Thyroid gland (tissue), 4 donors: Measurements from ENCODE around the gene COCH. TPM values are rescaled to one million over a fixed set of nuclear protein-coding genes. Genes with fewer than 3 reads are reported as not detected.

ENCODE experiments used
- DNase-seq, 2 donors: peaks; one replicate each; pipeline ENCODE4 v3.0.0-alpha.2; 2019
- H3K27ac ChIP-seq, 3 donors: fragments of 200-600 bp; sonication (generic); 1 replicate in 2 of 3; 2 replicates in 1 of 3; pipeline ENCODE4 v1.5.1; 2016 to 2019; ENCODE audit warnings: mild to moderate bottlenecking in 1 of 3, moderate library complexity in 1 of 3
- H3K27me3 ChIP-seq: fragments of 200-600 bp; sonication (generic); one replicate; pipeline ENCODE4 v1.5.1; 2019
- H3K36me3 ChIP-seq, 2 donors: fragments of 200-600 bp; sonication (generic); one replicate each; pipeline ENCODE4 v1.5.1; 2016 to 2019
- H3K4me1 ChIP-seq, 2 donors: fragments of 200-600 bp; sonication (generic); one replicate each; pipeline ENCODE4 v1.5.1; 2017 to 2019
- H3K4me3 ChIP-seq, 3 donors: fragments of 200-600 bp; sonication (generic); replicated peaks in 1 of 3; 1 replicate in 2 of 3; 2 replicates in 1 of 3; pipeline ENCODE4 v1.5.1; 2016; ENCODE audit warnings: mild to moderate bottlenecking in 1 of 3
- H3K9me3 ChIP-seq: fragments of 200-600 bp; sonication (generic); one replicate; pipeline ENCODE4 v1.5.1; 2017
- POLR2A ChIP-seq, 2 donors: fragments of 450-650 bp; IDR thresholded peaks; one replicate each; pipeline ENCODE4 v1.6.1; 2017; ENCODE audit warnings: antibody characterized with exemption in 2 of 2, mild to moderate bottlenecking in 2 of 2, moderate library complexity in 1 of 2
- WGBS, 2 donors: methylation state at CpG; one replicate each; pipeline ENCODE4 v1.1.5; 2017; 5-methylcytosine and 5-hydroxymethylcytosine counted together
- intact Hi-C: fragments of 100-400 bp; cut with DNase I; formaldehyde crosslinking; loops from one replicate; pipeline ENCODE4 v1.15.1; 2023
- total RNA-seq, 4 donors: library from RNA; depleted of rRNA; stranded (reverse); fragments of >200 nt; gene quantifications; one replicate each; pipeline ENCODE4 v1.2.3, GENCODE V29; 2016
- TF ChIP-seq, protein P1 (sequence below), 6 experiments: fragments of 200-600 bp in 3 of 6; fragments of 450-650 bp in 3 of 6; sonication (generic) in 3 of 6; IDR thresholded peaks; one replicate each; pipeline ENCODE4 v1.5.1; 2016 to 2019; ENCODE audit warnings: antibody characterized with exemption in 6 of 6, mild to moderate bottlenecking in 2 of 6, inconsistent platforms in 1 of 6, moderate library complexity in 1 of 6

The COCH gene
- total RNA-seq, 4 donors from 2014 or later = 0.40 to 1.7 (median 1.2) TPM

DNA sequence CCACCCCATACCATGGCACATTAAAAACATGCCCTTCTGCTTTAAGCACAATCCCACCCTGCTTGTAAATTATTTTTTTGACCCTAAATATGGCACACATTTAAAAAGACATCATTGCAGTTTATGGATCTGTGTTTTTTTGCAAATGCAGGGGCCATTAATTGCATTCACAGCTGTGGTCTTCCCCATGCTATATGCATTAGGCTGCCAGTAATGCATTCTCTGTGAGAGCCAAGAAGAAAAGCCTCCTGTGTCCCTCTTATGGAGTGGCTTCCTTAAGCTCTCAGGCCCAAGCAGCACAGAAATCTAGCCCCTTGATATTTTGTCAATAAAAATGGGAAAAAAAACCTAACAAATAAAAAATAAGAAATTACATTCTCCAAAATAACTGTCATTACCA is 20.4 kb upstream of the COCH start:
- no peak for TF ChIP-seq POLR2A (IDR thresholded peaks at IDR 0.05)
- TF ChIP-seq, protein P1, sequence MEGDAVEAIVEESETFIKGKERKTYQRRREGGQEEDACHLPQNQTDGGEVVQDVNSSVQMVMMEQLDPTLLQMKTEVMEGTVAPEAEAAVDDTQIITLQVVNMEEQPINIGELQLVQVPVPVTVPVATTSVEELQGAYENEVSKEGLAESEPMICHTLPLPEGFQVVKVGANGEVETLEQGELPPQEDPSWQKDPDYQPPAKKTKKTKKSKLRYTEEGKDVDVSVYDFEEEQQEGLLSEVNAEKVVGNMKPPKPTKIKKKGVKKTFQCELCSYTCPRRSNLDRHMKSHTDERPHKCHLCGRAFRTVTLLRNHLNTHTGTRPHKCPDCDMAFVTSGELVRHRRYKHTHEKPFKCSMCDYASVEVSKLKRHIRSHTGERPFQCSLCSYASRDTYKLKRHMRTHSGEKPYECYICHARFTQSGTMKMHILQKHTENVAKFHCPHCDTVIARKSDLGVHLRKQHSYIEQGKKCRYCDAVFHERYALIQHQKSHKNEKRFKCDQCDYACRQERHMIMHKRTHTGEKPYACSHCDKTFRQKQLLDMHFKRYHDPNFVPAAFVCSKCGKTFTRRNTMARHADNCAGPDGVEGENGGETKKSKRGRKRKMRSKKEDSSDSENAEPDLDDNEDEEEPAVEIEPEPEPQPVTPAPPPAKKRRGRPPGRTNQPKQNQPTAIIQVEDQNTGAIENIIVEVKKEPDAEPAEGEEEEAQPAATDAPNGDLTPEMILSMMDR (IDR thresholded peaks at IDR 0.05) = no peak
- DNase-seq = no peak
- intact Hi-C loops = no loop called here
- H3K27me3 ChIP-seq = no peaks in the 10 kb centered on the region
- H3K27ac ChIP-seq = no peak overlapping the region
- H3K4me3 ChIP-seq = no peak overlapping the region
- H3K9me3 ChIP-seq = no peaks in the 10 kb centered on the region
- H3K4me1 ChIP-seq = no peaks in the 10 kb centered on the region
- no peaks in the 10 kb centered on the region for H3K36me3 ChIP-seq

DNA sequence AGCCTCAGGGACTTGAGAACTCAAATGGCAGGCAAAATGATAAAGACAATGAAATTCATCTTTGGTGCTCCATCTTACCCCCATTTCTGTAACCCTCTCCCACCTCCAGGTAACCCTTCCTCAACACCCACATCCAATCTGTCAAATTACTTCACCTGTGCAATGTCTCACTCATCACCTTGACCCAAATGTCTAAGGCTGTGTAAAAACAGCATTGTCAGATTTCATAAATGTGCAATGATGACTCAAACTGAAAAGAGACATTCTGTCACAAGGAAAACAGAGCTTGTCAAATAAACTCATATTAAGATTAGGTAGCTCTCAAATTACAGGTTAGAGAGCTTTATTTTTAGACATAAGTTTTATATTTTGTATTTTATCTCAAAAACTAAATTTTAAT is 19.9 kb upstream of the COCH start:
- TF ChIP-seq, protein P1 (IDR thresholded peaks at IDR 0.05) = no peak
- TF ChIP-seq POLR2A (IDR thresholded peaks at IDR 0.05) = no peak
- intact Hi-C loops = no loop called here

GRCh38 chr14:30855345-30856037 is 18.9 kb upstream of the COCH start:
- Histone ChIP-seq H3K27ac (no peak overlapping the region), H3K36me3 (no peaks in the 10 kb centered on the region), H3K9me3 (no peaks in the 10 kb centered on the region), H3K4me3 (no peak overlapping the region), H3K4me1 (no peaks in the 10 kb centered on the region), H3K27me3 (no peaks in the 10 kb centered on the region)
- WGBS, 2 donors = 87 to 92% methylated on average over 6 of the region's 6 CpGs
- TF ChIP-seq, protein P1 (IDR thresholded peaks at IDR 0.05) = no peak
- no peak for TF ChIP-seq POLR2A (IDR thresholded peaks at IDR 0.05)
- no peak for DNase-seq
- intact Hi-C loops = no loop called here

More for the DNA sequence above, 19.9 kb upstream of the COCH start:
- Histone ChIP-seq H3K27ac (no peak overlapping the region), H3K4me1 (no peaks in the 10 kb centered on the region), H3K27me3 (no peaks in the 10 kb centered on the region), H3K4me3 (no peak overlapping the region), H3K36me3 (no peaks in the 10 kb centered on the region), H3K9me3 (no peaks in the 10 kb centered on the region)
- DNase-seq = no peak

DNA sequence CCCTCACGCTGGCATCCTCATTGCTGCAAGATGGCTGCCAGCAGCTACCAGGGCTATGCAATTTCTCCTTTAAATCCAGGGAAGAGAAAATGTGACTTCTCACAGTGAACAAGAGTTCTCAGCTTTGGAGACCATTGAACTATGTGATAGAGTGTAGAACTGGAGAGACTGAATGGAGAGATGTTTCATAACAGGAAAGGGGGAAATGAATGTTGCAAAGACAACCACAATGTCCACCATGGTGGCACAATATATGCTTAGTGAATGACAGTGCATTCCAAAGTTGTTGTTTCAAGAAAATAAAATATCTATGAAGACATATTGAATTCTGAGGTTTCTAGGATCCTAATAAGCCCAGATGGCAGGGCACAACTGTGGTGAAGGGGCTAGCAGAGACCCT is 13.2 kb upstream of the COCH start:
- Histone ChIP-seq H3K27me3 (no peaks in the 10 kb centered on the region), H3K9me3 (no peaks in the 10 kb centered on the region), H3K27ac (no peak overlapping the region), H3K36me3 (no peaks in the 10 kb centered on the region), H3K4me1 (no peaks in the 10 kb centered on the region), H3K4me3 (no peak overlapping the region)
- intact Hi-C loops = no loop called here
- TF ChIP-seq, protein P1 (IDR thresholded peaks at IDR 0.05) = no peak
- no peak for TF ChIP-seq POLR2A (IDR thresholded peaks at IDR 0.05)
- DNase-seq = no peak
- WGBS, 2 donors = 94 to 100% methylated on average over 1 of the region's 1 CpG

DNA sequence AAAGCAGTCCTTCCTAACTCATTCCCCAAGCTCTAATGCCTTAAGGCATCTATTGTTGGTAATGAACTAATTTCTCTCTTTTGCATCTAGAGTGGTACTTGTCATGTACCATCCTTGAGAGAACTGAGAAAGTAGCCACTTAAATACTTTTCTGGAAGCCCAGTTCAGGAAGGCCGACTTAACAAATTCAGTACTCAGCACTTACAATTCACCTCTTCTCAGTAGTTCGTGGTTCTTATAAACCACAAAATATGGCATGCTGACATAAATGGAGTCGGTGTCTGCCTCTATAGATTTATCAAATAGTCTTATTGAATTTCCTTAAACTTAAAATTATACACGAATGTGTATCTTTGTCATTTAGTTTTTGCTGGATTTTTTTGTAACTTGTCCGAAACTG is 9.4 kb upstream of the COCH start:
- Histone ChIP-seq H3K36me3 (no peaks in the 10 kb centered on the region), H3K4me3 (no peak overlapping the region), H3K9me3 (no peaks in the 10 kb centered on the region), H3K27me3 (no peaks in the 10 kb centered on the region), H3K4me1 (no peaks in the 10 kb centered on the region), H3K27ac (no peak overlapping the region)
- intact Hi-C loops = no loop called here
- no peak for DNase-seq
- WGBS, 2 donors = 73 to 78% methylated on average over 5 of the region's 5 CpGs
- no peak for TF ChIP-seq POLR2A (IDR thresholded peaks at IDR 0.05)
- TF ChIP-seq, protein P1 (IDR thresholded peaks at IDR 0.05) = no peak
